GM12891 (cell line): Measurements from ENCODE around the gene TCERG1L.

Source experiments
- POLR2A ChIP-seq: IDR thresholded peaks from 2 replicates; pipeline ENCODE4 v1.6.1; 2011; ENCODE audit warnings: low read depth, low read length, control low read depth
- POLR2AphosphoS5 ChIP-seq: IDR thresholded peaks from 2 replicates; pipeline ENCODE4 v1.6.1; 2011; ENCODE audit warnings: low read depth, low read length, control low read depth

DNA sequence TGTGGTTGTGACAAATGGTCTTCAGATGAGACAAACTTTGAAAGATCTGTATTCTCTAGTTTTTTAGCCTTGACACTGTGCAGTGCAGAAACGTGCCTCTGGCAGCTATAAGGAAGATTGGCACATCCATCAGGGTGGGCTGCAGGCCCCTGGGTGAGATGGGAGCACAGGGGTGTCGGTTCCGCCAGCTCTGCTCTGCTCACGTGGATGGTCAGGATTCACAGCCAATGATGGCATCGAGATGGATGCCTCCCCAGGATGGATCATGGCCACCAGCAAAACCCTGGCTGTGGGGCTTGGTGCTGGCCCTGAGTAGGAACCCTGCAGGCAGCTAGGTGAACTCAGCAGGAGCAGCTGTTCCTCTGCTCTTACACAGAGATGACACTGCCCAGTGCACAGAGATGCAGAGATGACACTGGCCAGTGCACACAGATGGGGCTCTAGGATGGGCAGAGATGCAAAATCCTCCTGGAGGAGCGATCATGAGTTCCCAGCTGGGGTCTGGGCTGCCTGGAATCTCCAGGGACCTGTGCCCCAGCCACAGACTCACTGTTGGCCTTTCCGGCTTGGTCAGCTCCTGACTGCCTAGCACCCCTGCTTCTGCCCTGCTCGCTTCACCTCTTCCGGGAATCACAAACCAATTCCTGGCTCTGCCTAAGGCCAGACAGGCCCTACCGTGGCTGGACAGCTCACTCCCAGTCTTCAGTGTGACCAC is 185.9 kb downstream of the TCERG1L start:
- no peak for TF ChIP-seq POLR2A
- TF ChIP-seq POLR2AphosphoS5: no peak
